ENCODE measurements around the gene TRIM44. TPM values are rescaled to one million over a fixed set of nuclear protein-coding genes. Genes with fewer than 3 reads are reported as not detected.

TRIM44 gene
- polyA plus RNA-seq, 1 donor (not counting 4 experiments of a cell fraction or from before 2014, with no cell fraction given), result 48.3 TPM

DNA sequence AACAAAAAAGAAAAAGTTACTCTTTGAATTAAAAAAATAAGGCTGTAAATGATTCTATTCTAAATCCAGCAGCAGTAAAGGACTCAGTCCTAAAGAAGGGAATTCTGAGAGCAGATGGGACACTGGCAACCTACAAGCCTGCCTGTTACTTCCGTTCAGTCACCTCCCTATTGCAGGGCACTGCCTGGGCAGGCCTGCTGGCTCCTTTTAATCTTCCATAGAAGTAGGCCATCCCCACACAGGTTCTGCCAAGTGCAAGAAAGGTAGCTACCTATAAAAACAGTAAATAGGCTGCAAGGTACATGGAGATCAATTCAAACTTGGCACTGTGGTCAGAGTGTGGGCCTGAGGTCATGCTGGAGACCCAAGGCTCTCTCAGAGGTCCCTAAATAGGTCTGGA is 136.4 kb downstream of the TRIM44 start:
- DNase-seq (ENCODE audit: low read depth, low spot score), result no peak
- Histone ChIP-seq H3K36me3 (ENCODE audit: control insufficient read depth in 2 of 2, extremely low read depth in 1 of 2, insufficient read depth in 2 of 2, low read length in 2 of 2) (no peaks in the 10 kb centered on the region), H3K9ac (ENCODE audit: control insufficient read depth, extremely low read depth, insufficient read depth, low read length) (peak overlapping the region; percentile 39), H3K9me3 (ENCODE audit: control insufficient read depth, low read depth, low read length) (no peaks in the 10 kb centered on the region), H2AFZ (ENCODE audit: control insufficient read depth, low read length) (no peak overlapping the region), H4K20me1 (ENCODE audit: control insufficient read depth, extremely low read depth, insufficient read depth, low read length) (no peaks in the 10 kb centered on the region), H3K4me3 (ENCODE audit: control insufficient read depth in 2 of 3, extremely low read depth in 1 of 3, insufficient read depth in 2 of 3, low read depth in 1 of 3, low read length in 3 of 3) (peak overlapping the region in 1 of 3 experiments; percentile 23), H3K27me3 (ENCODE audit: control insufficient read depth, extremely low read depth, insufficient read depth, low read length) (no peaks in the 10 kb centered on the region), H3K27ac (ENCODE audit: control insufficient read depth, insufficient read depth, low read length) (peak overlapping the region; percentile 75), H3K4me2 (ENCODE audit: control insufficient read depth, extremely low read depth, insufficient read depth, low read depth, low read length) (peak overlapping the region; percentile 73), H3K9me1 (ENCODE audit: control insufficient read depth, extremely low read depth, insufficient read depth, low read length) (no peaks in the 10 kb centered on the region), H3K79me2 (ENCODE audit: control insufficient read depth, insufficient read depth, low read length) (peaks cover 8% of the 10 kb centered on the region), H3K4me1 (ENCODE audit: control insufficient read depth, extremely low read depth, insufficient read depth, low read length) (peaks cover 82% of the 10 kb centered on the region)
- peak; percentile 62 for FAIRE-seq
- dilution Hi-C loops (cut with MboI; ENCODE audit: extremely low pct_ligation_motif_present, low sequenced_read_pairs), result no loop called here
- TF ChIP-seq EZH2 (IDR thresholded peaks at IDR 0.05; ENCODE audit: low read length), result no peak
- TF ChIP-seq, protein P1, sequence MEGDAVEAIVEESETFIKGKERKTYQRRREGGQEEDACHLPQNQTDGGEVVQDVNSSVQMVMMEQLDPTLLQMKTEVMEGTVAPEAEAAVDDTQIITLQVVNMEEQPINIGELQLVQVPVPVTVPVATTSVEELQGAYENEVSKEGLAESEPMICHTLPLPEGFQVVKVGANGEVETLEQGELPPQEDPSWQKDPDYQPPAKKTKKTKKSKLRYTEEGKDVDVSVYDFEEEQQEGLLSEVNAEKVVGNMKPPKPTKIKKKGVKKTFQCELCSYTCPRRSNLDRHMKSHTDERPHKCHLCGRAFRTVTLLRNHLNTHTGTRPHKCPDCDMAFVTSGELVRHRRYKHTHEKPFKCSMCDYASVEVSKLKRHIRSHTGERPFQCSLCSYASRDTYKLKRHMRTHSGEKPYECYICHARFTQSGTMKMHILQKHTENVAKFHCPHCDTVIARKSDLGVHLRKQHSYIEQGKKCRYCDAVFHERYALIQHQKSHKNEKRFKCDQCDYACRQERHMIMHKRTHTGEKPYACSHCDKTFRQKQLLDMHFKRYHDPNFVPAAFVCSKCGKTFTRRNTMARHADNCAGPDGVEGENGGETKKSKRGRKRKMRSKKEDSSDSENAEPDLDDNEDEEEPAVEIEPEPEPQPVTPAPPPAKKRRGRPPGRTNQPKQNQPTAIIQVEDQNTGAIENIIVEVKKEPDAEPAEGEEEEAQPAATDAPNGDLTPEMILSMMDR (optimal IDR thresholded peaks at IDR 0.05 in 1 of 3, IDR thresholded peaks at IDR 0.05 in 1 of 3, conservative IDR thresholded peaks at IDR 0.05 in 1 of 3; ENCODE audit: extremely low read depth in 1 of 3, insufficient read depth in 2 of 3, low read length in 3 of 3), result no peak

DNA sequence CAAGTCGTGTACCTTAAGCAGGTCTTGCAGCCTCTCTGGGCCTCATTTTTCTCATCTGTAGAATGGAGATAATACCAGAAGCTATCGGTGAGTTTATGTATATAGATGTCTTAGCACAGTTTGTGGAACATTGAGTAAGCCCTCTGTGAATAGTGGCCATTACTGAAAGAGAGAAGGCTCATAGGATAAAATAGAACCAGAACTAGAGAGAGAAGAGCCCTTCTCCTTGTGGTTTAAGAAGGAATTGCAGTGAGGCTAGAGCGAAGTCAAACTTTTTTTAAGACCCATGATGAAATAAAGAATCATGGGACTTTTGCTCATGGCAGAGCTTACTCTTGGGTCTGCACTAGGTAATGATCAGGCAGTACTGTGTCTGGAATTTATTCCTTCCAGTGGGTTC is 137.1 kb downstream of the TRIM44 start:
- peaks cover 8% of the 10 kb centered on the region for H3K79me2 ChIP-seq (ENCODE audit: control insufficient read depth, insufficient read depth, low read length)
- no peaks in the 10 kb centered on the region for H3K36me3 ChIP-seq (ENCODE audit: control insufficient read depth in 2 of 2, extremely low read depth in 1 of 2, insufficient read depth in 2 of 2, low read length in 2 of 2)
- FAIRE-seq, result no peak
- H3K9me3 ChIP-seq (ENCODE audit: control insufficient read depth, low read depth, low read length), result no peaks in the 10 kb centered on the region
- H3K4me3 ChIP-seq (ENCODE audit: control insufficient read depth in 2 of 3, extremely low read depth in 1 of 3, insufficient read depth in 2 of 3, low read depth in 1 of 3, low read length in 3 of 3), result no peak overlapping the region
- no peak overlapping the region for H2AFZ ChIP-seq (ENCODE audit: control insufficient read depth, low read length)
- no peaks in the 10 kb centered on the region for H3K9me1 ChIP-seq (ENCODE audit: control insufficient read depth, extremely low read depth, insufficient read depth, low read length)
- peak overlapping the region; percentile 75 for H3K27ac ChIP-seq (ENCODE audit: control insufficient read depth, insufficient read depth, low read length)
- peaks cover 75% of the 10 kb centered on the region for H3K4me1 ChIP-seq (ENCODE audit: control insufficient read depth, extremely low read depth, insufficient read depth, low read length)
- no peaks in the 10 kb centered on the region for H3K27me3 ChIP-seq (ENCODE audit: control insufficient read depth, extremely low read depth, insufficient read depth, low read length)
- H3K9ac ChIP-seq (ENCODE audit: control insufficient read depth, extremely low read depth, insufficient read depth, low read length), result no peak overlapping the region
- no peak for TF ChIP-seq EZH2 (IDR thresholded peaks at IDR 0.05; ENCODE audit: low read length)
- TF ChIP-seq, protein P1 (optimal IDR thresholded peaks at IDR 0.05 in 1 of 3, IDR thresholded peaks at IDR 0.05 in 1 of 3, conservative IDR thresholded peaks at IDR 0.05 in 1 of 3; ENCODE audit: extremely low read depth in 1 of 3, insufficient read depth in 2 of 3, low read length in 3 of 3), result peak in 1 of 3 experiments; percentile 20
- no peak overlapping the region for H3K4me2 ChIP-seq (ENCODE audit: control insufficient read depth, extremely low read depth, insufficient read depth, low read depth, low read length)
- dilution Hi-C loops (cut with MboI; ENCODE audit: extremely low pct_ligation_motif_present, low sequenced_read_pairs), result loop anchor here (25.0 kb wide), 1 partner anchor 187 kb away; the partner anchor contains the start of gene FJX1
- DNase-seq (ENCODE audit: low read depth, low spot score), result no peak
- no peaks in the 10 kb centered on the region for H4K20me1 ChIP-seq (ENCODE audit: control insufficient read depth, extremely low read depth, insufficient read depth, low read length)
